Lower lobe of right lung (tissue), 2 donors: Measurements from ENCODE around the gene VLDLR. TPM values are rescaled to one million over a fixed set of nuclear protein-coding genes. Genes with fewer than 3 reads are reported as not detected.

Experiments
- ATAC-seq, 2 donors: fragments of 200-7000 bp; cut with Tn5 transposase; one replicate each; pipeline ENCODE4 v1.9.1; 2020 to 2022; ENCODE audit warnings: mild to moderate bottlenecking in 2 of 2, moderate library complexity in 2 of 2
- DNase-seq: peaks from one replicate; pipeline ENCODE4 v3.0.0-alpha.2; 2020
- H3K27ac ChIP-seq: fragments of 200-600 bp; one replicate; pipeline ENCODE4 v1.8.0; 2022
- H3K27me3 ChIP-seq: fragments of 200-600 bp; one replicate; pipeline ENCODE4 v1.8.0; 2022; ENCODE audit warnings: low read depth
- H3K36me3 ChIP-seq: fragments of 200-600 bp; one replicate; pipeline ENCODE4 v1.8.0; 2022; ENCODE audit warnings: mild to moderate bottlenecking
- H3K4me1 ChIP-seq: fragments of 200-600 bp; one replicate; pipeline ENCODE4 v1.8.0; 2022
- H3K4me3 ChIP-seq: fragments of 200-600 bp; one replicate; pipeline ENCODE4 v1.8.0; 2022; ENCODE audit warnings: mild to moderate bottlenecking
- H3K9me3 ChIP-seq: fragments of 200-600 bp; one replicate; pipeline ENCODE4 v1.8.0; 2022
- intact Hi-C: fragments of 100-400 bp; cut with DNase I; formaldehyde crosslinking; loops from one replicate; pipeline ENCODE4 v1.11.0; 2022
- total RNA-seq: library from RNA; stranded (reverse); fragmentation: NEBNext Ultra II Directional; extraction: Animal tissue kit (Norgen Biotek cat#: 25700); gene quantifications from one replicate; pipeline ENCODE4 v1.2.1, GENCODE V29; 2021
- TF ChIP-seq, protein P1 (sequence below): fragments of 200-600 bp; IDR thresholded peaks from one replicate; pipeline ENCODE4 v1.8.0; 2022; ENCODE audit warnings: antibody characterized with exemption, mild to moderate bottlenecking
- donor health status: DM: no; HTN: yes; CAD: no; lungs with severe emphysema.

Gene VLDLR
- total RNA-seq, 1 donor from 2014 or later = 16.3 TPM

DNA sequence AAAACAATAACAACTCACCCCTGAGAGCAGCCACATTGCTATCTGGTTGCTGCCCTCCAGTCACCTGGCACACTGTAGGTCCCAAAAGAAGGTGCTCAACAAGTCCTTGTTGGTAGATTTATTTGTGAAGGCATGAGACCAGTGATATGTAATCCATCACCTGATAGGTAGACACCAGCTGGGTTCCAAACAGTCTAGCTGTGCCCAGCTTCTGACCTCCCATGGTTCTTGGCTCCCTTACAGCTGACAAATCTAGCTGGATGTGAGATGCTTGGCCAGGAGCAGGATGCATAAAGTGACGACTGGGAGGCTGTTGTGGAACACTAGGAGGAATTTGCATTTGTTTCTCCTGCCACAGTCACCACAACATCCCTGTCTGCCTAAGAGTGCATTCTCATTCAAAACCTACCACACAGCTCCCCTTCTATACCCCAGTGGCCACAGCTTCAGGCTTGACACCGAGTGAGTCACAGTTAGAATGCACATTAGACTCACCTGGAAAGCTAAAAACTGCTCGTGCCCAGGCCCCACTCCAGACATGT lies 7.8 kb upstream of the VLDLR start:
- ATAC-seq (peak; percentile 75 to 81), DNase-seq (no peak)
- no peaks in the 10 kb centered on the region for H3K27me3 ChIP-seq
- no peaks in the 10 kb centered on the region for H3K36me3 ChIP-seq
- no peak overlapping the region for H3K27ac ChIP-seq
- no peaks in the 10 kb centered on the region for H3K4me1 ChIP-seq
- intact Hi-C loops = no loop called here
- TF ChIP-seq, protein P1, sequence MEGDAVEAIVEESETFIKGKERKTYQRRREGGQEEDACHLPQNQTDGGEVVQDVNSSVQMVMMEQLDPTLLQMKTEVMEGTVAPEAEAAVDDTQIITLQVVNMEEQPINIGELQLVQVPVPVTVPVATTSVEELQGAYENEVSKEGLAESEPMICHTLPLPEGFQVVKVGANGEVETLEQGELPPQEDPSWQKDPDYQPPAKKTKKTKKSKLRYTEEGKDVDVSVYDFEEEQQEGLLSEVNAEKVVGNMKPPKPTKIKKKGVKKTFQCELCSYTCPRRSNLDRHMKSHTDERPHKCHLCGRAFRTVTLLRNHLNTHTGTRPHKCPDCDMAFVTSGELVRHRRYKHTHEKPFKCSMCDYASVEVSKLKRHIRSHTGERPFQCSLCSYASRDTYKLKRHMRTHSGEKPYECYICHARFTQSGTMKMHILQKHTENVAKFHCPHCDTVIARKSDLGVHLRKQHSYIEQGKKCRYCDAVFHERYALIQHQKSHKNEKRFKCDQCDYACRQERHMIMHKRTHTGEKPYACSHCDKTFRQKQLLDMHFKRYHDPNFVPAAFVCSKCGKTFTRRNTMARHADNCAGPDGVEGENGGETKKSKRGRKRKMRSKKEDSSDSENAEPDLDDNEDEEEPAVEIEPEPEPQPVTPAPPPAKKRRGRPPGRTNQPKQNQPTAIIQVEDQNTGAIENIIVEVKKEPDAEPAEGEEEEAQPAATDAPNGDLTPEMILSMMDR = no peak
- H3K4me3 ChIP-seq = no peak overlapping the region
- no peaks in the 10 kb centered on the region for H3K9me3 ChIP-seq

DNA sequence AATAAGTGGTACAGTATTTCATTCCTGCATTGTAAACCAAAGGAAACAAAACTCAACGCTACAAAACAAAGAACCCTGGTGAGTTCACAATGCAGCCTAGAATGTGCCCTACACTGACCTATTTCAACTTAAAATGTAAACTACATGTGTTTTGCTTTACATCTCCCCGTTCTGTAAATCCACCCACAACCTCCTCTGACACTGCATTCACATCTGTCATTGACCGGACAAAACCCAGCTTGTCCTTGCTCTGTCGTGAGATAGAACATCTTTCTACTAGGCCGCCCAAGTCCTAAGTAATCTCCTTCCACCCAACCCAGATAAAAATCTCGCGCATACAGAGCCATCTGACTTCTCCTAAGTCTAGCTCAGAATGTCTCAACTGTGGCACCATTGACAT lies 6.1 kb upstream of the VLDLR start:
- Histone ChIP-seq H3K4me1 (no peaks in the 10 kb centered on the region), H3K27me3 (peaks cover under 1% of the 10 kb centered on the region), H3K4me3 (no peak overlapping the region), H3K9me3 (no peaks in the 10 kb centered on the region), H3K27ac (no peak overlapping the region), H3K36me3 (no peaks in the 10 kb centered on the region)
- no peak for ATAC-seq
- TF ChIP-seq, protein P1 = no peak
- DNase-seq = no peak
- intact Hi-C loops = no loop called here

DNA sequence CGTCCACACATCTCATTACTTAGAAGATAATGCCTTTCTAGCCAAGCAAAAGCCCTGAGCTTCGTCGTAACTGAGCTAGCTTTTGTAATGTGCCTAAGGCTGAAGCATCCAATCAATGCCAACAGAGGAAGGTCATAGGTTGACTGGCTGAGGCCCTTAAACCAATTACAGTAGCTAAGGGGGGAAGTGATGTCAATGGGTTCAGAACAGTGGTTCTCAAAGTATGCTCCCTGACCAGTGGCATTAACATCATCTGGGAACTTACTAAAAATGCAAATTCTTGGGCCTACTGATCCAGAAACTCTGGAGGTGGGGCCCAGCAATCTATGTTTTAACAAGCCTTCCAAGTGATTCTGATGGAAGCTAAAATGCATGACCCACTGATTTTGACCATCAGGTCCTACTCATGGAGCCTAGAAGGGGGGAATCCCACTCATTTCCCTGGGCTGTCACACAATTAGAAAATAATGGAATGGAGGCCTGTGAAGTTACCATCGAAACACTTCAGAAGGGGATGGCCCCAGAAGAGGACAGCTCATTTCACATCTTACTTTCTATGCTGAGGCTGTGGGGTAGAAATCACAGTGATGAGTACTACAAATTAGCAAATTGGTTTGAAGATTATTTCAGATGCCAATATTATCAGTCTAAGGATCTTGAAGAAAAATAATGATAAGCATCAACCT lies 4.8 kb upstream of the VLDLR start:
- no peaks in the 10 kb centered on the region for H3K36me3 ChIP-seq
- DNase-seq (no peak), ATAC-seq (no peak)
- no peak overlapping the region for H3K27ac ChIP-seq
- TF ChIP-seq, protein P1 = no peak
- H3K4me1 ChIP-seq = peaks cover 7% of the 10 kb centered on the region
- intact Hi-C loops = no loop called here
- peaks cover 7% of the 10 kb centered on the region for H3K27me3 ChIP-seq
- no peaks in the 10 kb centered on the region for H3K9me3 ChIP-seq
- H3K4me3 ChIP-seq = no peak overlapping the region

DNA sequence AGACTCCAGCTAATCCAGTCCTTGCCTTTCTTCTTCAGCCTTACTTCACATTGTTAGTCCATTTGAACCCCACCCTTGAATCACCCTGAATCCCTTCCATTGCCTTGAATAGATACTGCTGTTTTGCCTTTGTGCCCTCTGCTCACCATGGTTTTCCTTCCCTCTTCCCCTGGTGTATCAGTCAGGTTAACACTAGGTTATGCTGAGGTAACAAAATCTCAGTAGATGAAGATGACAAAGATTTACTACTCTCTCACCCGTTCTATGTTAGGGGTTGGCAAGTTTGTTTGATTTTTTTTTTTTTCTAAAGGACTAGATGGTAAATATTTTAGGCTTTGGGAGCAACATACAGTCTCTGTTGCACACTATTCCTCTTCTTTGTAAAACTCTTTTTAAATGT lies 3.3 kb upstream of the VLDLR start:
- Histone ChIP-seq H3K36me3 (no peaks in the 10 kb centered on the region), H3K4me3 (no peak overlapping the region), H3K9me3 (no peaks in the 10 kb centered on the region), H3K4me1 (peaks cover 15% of the 10 kb centered on the region), H3K27ac (no peak overlapping the region), H3K27me3 (peaks cover 16% of the 10 kb centered on the region)
- intact Hi-C loops = no loop called here
- ATAC-seq = no peak
- TF ChIP-seq, protein P1 = no peak
- DNase-seq = no peak

DNA sequence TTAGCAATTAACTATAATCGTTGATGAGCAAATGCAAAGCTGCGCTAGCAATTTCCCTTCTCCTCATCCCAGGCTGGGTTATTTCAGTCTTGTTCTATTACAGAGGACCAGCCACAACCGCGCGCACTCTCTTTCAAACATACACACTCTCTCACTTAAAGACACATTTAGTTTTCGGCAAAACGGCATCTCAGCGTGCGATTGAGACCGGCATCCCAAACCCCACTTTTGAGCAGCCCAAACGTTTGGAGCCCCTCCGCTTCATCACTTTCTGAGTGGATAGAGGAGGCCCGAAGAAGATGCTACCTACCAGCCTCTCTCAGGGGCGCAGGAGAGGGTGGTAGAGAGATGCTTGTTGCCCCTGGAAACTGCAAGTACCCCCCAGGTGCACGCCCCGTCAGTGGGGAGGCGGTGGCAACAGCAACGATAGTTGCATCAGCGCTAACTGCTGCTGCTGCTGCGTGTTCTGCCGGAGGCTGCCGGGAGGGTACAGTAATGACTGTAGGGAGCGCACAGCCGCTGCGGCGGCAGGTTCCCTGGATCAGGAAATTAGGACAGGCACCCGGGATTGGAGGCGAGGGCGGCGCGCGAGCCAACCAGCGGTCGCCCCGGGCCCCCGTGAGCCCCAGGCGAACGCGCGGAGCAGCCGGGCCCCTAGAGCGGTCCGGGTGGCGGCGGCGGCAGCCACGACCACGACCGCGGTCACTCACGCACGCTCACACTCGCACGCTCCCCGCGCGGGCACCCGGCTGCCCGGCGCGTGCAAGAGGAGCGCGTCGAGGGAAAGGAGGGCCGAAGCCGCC lies 467 bp upstream of the VLDLR start:
- ATAC-seq = peak; percentile 81 to 85

More for the DNA sequence above, 467 bp upstream of the VLDLR start:
- DNase-seq = peak; percentile 87
- H3K36me3 ChIP-seq = no peaks in the 10 kb centered on the region
- peaks cover 18% of the 10 kb centered on the region for H3K27me3 ChIP-seq
- TF ChIP-seq, protein P1 = no peak
- peak overlapping the region; percentile 72 for H3K4me3 ChIP-seq
- intact Hi-C loops = no loop called here
- H3K9me3 ChIP-seq = no peaks in the 10 kb centered on the region
- H3K4me1 ChIP-seq = peaks cover 25% of the 10 kb centered on the region
- peak overlapping the region; percentile 83 for H3K27ac ChIP-seq
